GM23338 (cell line): ENCODE measurements around the gene KIAA1671. TPM values are rescaled to one million over a fixed set of nuclear protein-coding genes. Genes with fewer than 3 reads are reported as not detected.

Experiments
- ATAC-seq: fragments of 200-7000 bp; cut with Tn5 transposase; 3 replicates; pipeline ENCODE4 v1.9.1; 2020
- DNase-seq: peaks from one replicate; pipeline ENCODE4 v3.0.0-alpha.2; 2015; ENCODE audit warnings: low spot score
- H2AFZ ChIP-seq: fragments of 200-600 bp; sonication (generic); 2 replicates; pipeline ENCODE4 v1.8.0; 2016; ENCODE audit warnings: antibody characterized with exemption, mild to moderate bottlenecking, moderate library complexity
- H3F3A ChIP-seq: fragments of 200-600 bp; sonication (generic); replicated peaks from 2 replicates; pipeline ENCODE4 v1.8.0; 2017; ENCODE audit warnings: antibody characterized with exemption, mixed run types, low read depth
- H3K27ac ChIP-seq: fragments of 200-600 bp; sonication (generic); 2 replicates; pipeline ENCODE4 v1.6.1; 2016; ENCODE audit warnings: low read depth
- H3K27me3 ChIP-seq: fragments of 200-600 bp; sonication (generic); 2 replicates; pipeline ENCODE4 v1.8.0; 2016; ENCODE audit warnings: mild to moderate bottlenecking, mixed run types, moderate library complexity; ENCODE audit not compliant: insufficient read depth
- H3K36me3 ChIP-seq: fragments of 200-600 bp; sonication (generic); 2 replicates; pipeline ENCODE4 v1.8.0; 2016; ENCODE audit warnings: mild to moderate bottlenecking; ENCODE audit not compliant: insufficient read depth
- H3K4me1 ChIP-seq: fragments of 200-600 bp; sonication (generic); 2 replicates; pipeline ENCODE4 v1.8.0; 2016; ENCODE audit warnings: mild to moderate bottlenecking, moderate library complexity; ENCODE audit not compliant: insufficient read depth
- H3K4me2 ChIP-seq: fragments of 200-600 bp; sonication (generic); 2 replicates; pipeline ENCODE4 v1.7.1; 2017; ENCODE audit warnings: mixed run types
- H3K4me3 ChIP-seq: fragments of 200-600 bp; sonication (generic); 2 replicates; pipeline ENCODE4 v1.6.1; 2016; ENCODE audit warnings: mixed run types
- H3K79me2 ChIP-seq: fragments of 200-600 bp; sonication (generic); replicated peaks from 2 replicates; pipeline ENCODE4 v1.8.0; 2017; ENCODE audit warnings: mild to moderate bottlenecking; ENCODE audit not compliant: insufficient read depth
- H3K9me2 ChIP-seq: fragments of 200-600 bp; sonication (generic); 2 replicates; pipeline ENCODE4 v1.8.0; 2017; ENCODE audit not compliant: insufficient read depth
- H4K20me1 ChIP-seq: fragments of 200-600 bp; sonication (generic); replicated peaks from 2 replicates; pipeline ENCODE4 v1.8.0; 2017; ENCODE audit warnings: mild to moderate bottlenecking; ENCODE audit not compliant: insufficient read depth
- H3K27ac Mint-ChIP-seq: 2 replicates; pipeline ENCODE4 v1.8.0; 2020; ENCODE audit warnings: inconsistent platforms, mild to moderate bottlenecking, moderate library complexity, mixed read lengths
- H3K27me3 Mint-ChIP-seq: 3 replicates; pipeline ENCODE4 v1.8.0; 2022; ENCODE audit warnings: low read depth, mild to moderate bottlenecking, moderate library complexity, mixed read lengths, inconsistent platforms; ENCODE audit not compliant: insufficient read depth, poor library complexity
- H3K36me3 Mint-ChIP-seq: 3 replicates; pipeline ENCODE4 v1.8.0; 2021; ENCODE audit warnings: low read depth, mild to moderate bottlenecking, inconsistent platforms, moderate library complexity, mixed read lengths
- H3K4me1 Mint-ChIP-seq: 3 replicates; pipeline ENCODE4 v1.8.0; 2020; ENCODE audit warnings: mild to moderate bottlenecking, inconsistent platforms, mixed read lengths
- H3K4me3 Mint-ChIP-seq: 3 replicates; pipeline ENCODE4 v1.8.0; 2021; ENCODE audit warnings: moderate library complexity, mild to moderate bottlenecking, inconsistent platforms, mixed read lengths
- H3K9me3 Mint-ChIP-seq: 3 replicates; pipeline ENCODE4 v1.8.0; 2020; ENCODE audit warnings: moderate library complexity, mild to moderate bottlenecking, inconsistent platforms, mixed read lengths
- CREB1 ChIP-seq: fragments of 250-450 bp; sonication (Bioruptor Pico); IDR thresholded peaks from 2 replicates; pipeline ENCODE4 v1.5.0; 2020; ENCODE audit warnings: low read depth, mild to moderate bottlenecking, moderate library complexity
- ETS1 ChIP-seq: IDR thresholded peaks from 2 replicates; pipeline ENCODE4 v1.6.1; 2016; ENCODE audit warnings: antibody characterized with exemption
- EZH2 ChIP-seq: fragments of 200-600 bp; sonication (generic); IDR thresholded peaks from one replicate; pipeline ENCODE4 v1.8.0; 2017; ENCODE audit warnings: antibody characterized with exemption, mild to moderate bottlenecking, low read depth; ENCODE audit not compliant: unreplicated experiment
- EZH2phosphoT487 ChIP-seq: fragments of 200-600 bp; sonication (generic); IDR thresholded peaks from one replicate; pipeline ENCODE4 v1.8.1; 2018; ENCODE audit warnings: antibody characterized with exemption; ENCODE audit not compliant: unreplicated experiment
- POLR2AphosphoS5 ChIP-seq: IDR thresholded peaks from 2 replicates; pipeline ENCODE4 v1.6.1; 2016; ENCODE audit warnings: antibody characterized with exemption, low read depth
- ZNF114 ChIP-seq: fragments of 250-450 bp; sonication (Bioruptor Pico); IDR thresholded peaks from 2 replicates; pipeline ENCODE4 v1.5.0; 2020; ENCODE audit warnings: mild to moderate bottlenecking, moderate library complexity
- ZNF331 ChIP-seq: fragments of 250-450 bp; sonication (Bioruptor Pico); IDR thresholded peaks from 2 replicates; pipeline ENCODE4 v1.5.0; 2020; ENCODE audit warnings: low read depth, mild to moderate bottlenecking, moderate library complexity
- ZNF462 ChIP-seq: fragments of 250-450 bp; sonication (Bioruptor Pico); IDR thresholded peaks from 2 replicates; pipeline ENCODE4 v1.5.0; 2020; ENCODE audit warnings: mild to moderate bottlenecking, moderate library complexity
- polyA plus RNA-seq: library from polyadenylated mRNA; unstranded; fragments of >200 nt; fragmentation: Nextera tagmentation; extraction: Ambion mirVana; gene quantifications from 2 replicates; pipeline ENCODE4 v1.2.1, GENCODE V29; 2016
- total RNA-seq: library from RNA; depleted of rRNA; stranded (reverse); fragments of >200 nt; shearing (Covaris generic); gene quantifications from 2 replicates; pipeline ENCODE4 v1.2.3, GENCODE V29; 2014
- TF ChIP-seq, protein P1 (sequence below): IDR thresholded peaks from one replicate; pipeline ENCODE4 v1.6.1; 2018; ENCODE audit warnings: antibody characterized with exemption; ENCODE audit not compliant: unreplicated experiment
- TF ChIP-seq, protein P2 (sequence below), 2 experiments: fragments of 200-600 bp in 1 of 2; sonication (generic) in 1 of 2; conservative IDR thresholded peaks; 2 replicates each; pipeline versions ENCODE4 v1.5.1 to v1.6.1; 2016 to 2017; ENCODE audit warnings: antibody characterized with exemption in 2 of 2, low read depth in 2 of 2, mild to moderate bottlenecking in 2 of 2, moderate library complexity in 1 of 2

KIAA1671 gene
- total and polyA plus RNA-seq, 2 experiments from 2014 or later = 6.1 to 27.2 TPM

- no peaks in the 10 kb centered on the region for H3K27me3 ChIP-seq
- no peaks in the 10 kb centered on the region for H3K36me3 ChIP-seq
- no peak overlapping the region for H3K4me3 Mint-ChIP-seq
- peaks cover 51% of the 10 kb centered on the region for H3K4me1 Mint-ChIP-seq
- peaks cover 30% of the 10 kb centered on the region for H3K79me2 ChIP-seq
- peaks cover 2% of the 10 kb centered on the region; the same call in 1 of the 3 replicates for H3K36me3 Mint-ChIP-seq
- TF ChIP-seq ETS1 (no peak), ZNF114 (CRISPR knock-in tag) (no peak), CREB1 (no peak), ZNF331 (CRISPR knock-in tag) (no peak), ZNF462 (CRISPR knock-in tag) (no peak), EZH2 (no peak), EZH2phosphoT487 (no peak), POLR2AphosphoS5 (no peak)
- TF ChIP-seq, protein P1, sequence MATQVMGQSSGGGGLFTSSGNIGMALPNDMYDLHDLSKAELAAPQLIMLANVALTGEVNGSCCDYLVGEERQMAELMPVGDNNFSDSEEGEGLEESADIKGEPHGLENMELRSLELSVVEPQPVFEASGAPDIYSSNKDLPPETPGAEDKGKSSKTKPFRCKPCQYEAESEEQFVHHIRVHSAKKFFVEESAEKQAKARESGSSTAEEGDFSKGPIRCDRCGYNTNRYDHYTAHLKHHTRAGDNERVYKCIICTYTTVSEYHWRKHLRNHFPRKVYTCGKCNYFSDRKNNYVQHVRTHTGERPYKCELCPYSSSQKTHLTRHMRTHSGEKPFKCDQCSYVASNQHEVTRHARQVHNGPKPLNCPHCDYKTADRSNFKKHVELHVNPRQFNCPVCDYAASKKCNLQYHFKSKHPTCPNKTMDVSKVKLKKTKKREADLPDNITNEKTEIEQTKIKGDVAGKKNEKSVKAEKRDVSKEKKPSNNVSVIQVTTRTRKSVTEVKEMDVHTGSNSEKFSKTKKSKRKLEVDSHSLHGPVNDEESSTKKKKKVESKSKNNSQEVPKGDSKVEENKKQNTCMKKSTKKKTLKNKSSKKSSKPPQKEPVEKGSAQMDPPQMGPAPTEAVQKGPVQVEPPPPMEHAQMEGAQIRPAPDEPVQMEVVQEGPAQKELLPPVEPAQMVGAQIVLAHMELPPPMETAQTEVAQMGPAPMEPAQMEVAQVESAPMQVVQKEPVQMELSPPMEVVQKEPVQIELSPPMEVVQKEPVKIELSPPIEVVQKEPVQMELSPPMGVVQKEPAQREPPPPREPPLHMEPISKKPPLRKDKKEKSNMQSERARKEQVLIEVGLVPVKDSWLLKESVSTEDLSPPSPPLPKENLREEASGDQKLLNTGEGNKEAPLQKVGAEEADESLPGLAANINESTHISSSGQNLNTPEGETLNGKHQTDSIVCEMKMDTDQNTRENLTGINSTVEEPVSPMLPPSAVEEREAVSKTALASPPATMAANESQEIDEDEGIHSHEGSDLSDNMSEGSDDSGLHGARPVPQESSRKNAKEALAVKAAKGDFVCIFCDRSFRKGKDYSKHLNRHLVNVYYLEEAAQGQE = no peak
- TF ChIP-seq, protein P2, sequence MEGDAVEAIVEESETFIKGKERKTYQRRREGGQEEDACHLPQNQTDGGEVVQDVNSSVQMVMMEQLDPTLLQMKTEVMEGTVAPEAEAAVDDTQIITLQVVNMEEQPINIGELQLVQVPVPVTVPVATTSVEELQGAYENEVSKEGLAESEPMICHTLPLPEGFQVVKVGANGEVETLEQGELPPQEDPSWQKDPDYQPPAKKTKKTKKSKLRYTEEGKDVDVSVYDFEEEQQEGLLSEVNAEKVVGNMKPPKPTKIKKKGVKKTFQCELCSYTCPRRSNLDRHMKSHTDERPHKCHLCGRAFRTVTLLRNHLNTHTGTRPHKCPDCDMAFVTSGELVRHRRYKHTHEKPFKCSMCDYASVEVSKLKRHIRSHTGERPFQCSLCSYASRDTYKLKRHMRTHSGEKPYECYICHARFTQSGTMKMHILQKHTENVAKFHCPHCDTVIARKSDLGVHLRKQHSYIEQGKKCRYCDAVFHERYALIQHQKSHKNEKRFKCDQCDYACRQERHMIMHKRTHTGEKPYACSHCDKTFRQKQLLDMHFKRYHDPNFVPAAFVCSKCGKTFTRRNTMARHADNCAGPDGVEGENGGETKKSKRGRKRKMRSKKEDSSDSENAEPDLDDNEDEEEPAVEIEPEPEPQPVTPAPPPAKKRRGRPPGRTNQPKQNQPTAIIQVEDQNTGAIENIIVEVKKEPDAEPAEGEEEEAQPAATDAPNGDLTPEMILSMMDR (conservative IDR thresholded peaks at IDR 0.05; ENCODE audit: low read depth in 2 of 2) = no peak
- no peak overlapping the region for H3K27ac Mint-ChIP-seq
- no peak for DNase-seq
- peaks cover 19% of the 10 kb centered on the region for H3K27me3 Mint-ChIP-seq
- no peak for ATAC-seq
- H4K20me1 ChIP-seq = 0 out of 2 replicates have a peak, but pooled peaks cover 2% of the 10 kb centered on the region
- no peaks in the 10 kb centered on the region for H3F3A ChIP-seq
- H3K9me3 Mint-ChIP-seq = no peaks in the 10 kb centered on the region
- no peak overlapping the region for H3K4me3 ChIP-seq
- no peak overlapping the region for H3K27ac ChIP-seq
- H3K9me2 ChIP-seq = no peaks in the 10 kb centered on the region
- H3K4me1 ChIP-seq = peaks cover 34% of the 10 kb centered on the region
- H2AFZ ChIP-seq = no peak overlapping the region
- no peak overlapping the region for H3K4me2 ChIP-seq
Observed at GRCh38 chr22:24973872-24974271, 21.4 kb downstream of the KIAA1671 start.
